AG04449 (cell line): Measurements from ENCODE around the gene NLGN1.

Experiments used
- CTCF ChIA-PET: fragments of 350-600 bp; formaldehyde crosslinking; extraction: SDS; loops from one replicate; lab custom pipeline; 2021; ENCODE audit warnings: antibody characterized with exemption; lab: Yijun Ruan, JAX
- POLR2A ChIA-PET: fragments of 400-600, 350-600 bp; formaldehyde crosslinking; extraction: SDS; loops from one replicate; lab custom pipeline; 2020; ENCODE audit warnings: antibody characterized with exemption, inconsistent platforms; lab: Yijun Ruan, JAX
- DNase-seq: peaks from one replicate; pipeline ENCODE4 v3.0.0-alpha.2; 2010; ENCODE audit warnings: low read depth, low spot score
- H3K4me3 ChIP-seq: 2 replicates; pipeline ENCODE4 v1.5.1; 2011; ENCODE audit warnings: low read depth, mild to moderate bottlenecking, control low read depth, low read length
- CTCF ChIP-seq: IDR thresholded peaks from one replicate; pipeline ENCODE4 v1.5.1; 2011; ENCODE audit warnings: mild to moderate bottlenecking, moderate library complexity, low read length, control low read depth, inconsistent platforms; ENCODE audit not compliant: insufficient read depth; ENCODE audit errors: missing control alignments

Gene NLGN1

GRCh38 chr3:174061162-174061561 is 663.6 kb downstream of the NLGN1 start:
- CTCF ChIA-PET: interaction anchor here (1.3 to 2.1 kb wide), 2 partner anchors 30 to 477 kb away, joined by 3 to 6 read pairs; no protein-coding TSS in a partner anchor
- POLR2A ChIA-PET: no interaction called here
- TF ChIP-seq CTCF: no peak
- DNase-seq: no peak
- H3K4me3 ChIP-seq: no peak overlapping the region

- CTCF ChIA-PET: interaction anchor here (1.3 to 2.1 kb wide), 2 partner anchors 29 to 478 kb away, joined by 3 to 6 read pairs; no protein-coding TSS in a partner anchor
- POLR2A ChIA-PET: no interaction called here
- no peak for TF ChIP-seq CTCF
- no peak for DNase-seq
- H3K4me3 ChIP-seq: no peak overlapping the region
These were observed 664.2 kb downstream of the NLGN1 start for GRCh38 chr3:174061731-174062130.

GRCh38 chr3:174062923-174063322 is 665.4 kb downstream of the NLGN1 start:
- CTCF ChIA-PET: no interaction called here

GRCh38 chr3:174068035-174068434 is 670.5 kb downstream of the NLGN1 start:
- POLR2A ChIA-PET: no interaction called here
- CTCF ChIA-PET: no interaction called here
- no peak overlapping the region for H3K4me3 ChIP-seq
- no peak for DNase-seq
- no peak for TF ChIP-seq CTCF

More at GRCh38 chr3:174062923-174063322, 665.4 kb downstream of the NLGN1 start:
- no peak for DNase-seq
- no peak for TF ChIP-seq CTCF
- no peak overlapping the region for H3K4me3 ChIP-seq
- POLR2A ChIA-PET: no interaction called here

GRCh38 chr3:174072675-174073074 is 675.1 kb downstream of the NLGN1 start:
- TF ChIP-seq CTCF: no peak
- no peak overlapping the region for H3K4me3 ChIP-seq
- DNase-seq: no peak
- POLR2A ChIA-PET: no interaction called here
- CTCF ChIA-PET: no interaction called here

GRCh38 chr3:174083706-174084105 is 686.2 kb downstream of the NLGN1 start:
- DNase-seq: no peak
- TF ChIP-seq CTCF: no peak
- ChIA-PET POLR2A (no interaction called here), CTCF (no interaction called here)
- no peak overlapping the region for H3K4me3 ChIP-seq
